Neuronal stem cell (in vitro differentiated cells): ENCODE measurements around the gene GOLT1A.

ENCODE experiments used
- DNase-seq: peaks from one replicate; pipeline ENCODE4 v3.0.0-alpha.2; 2013; ENCODE audit warnings: low spot score
- H2AFZ ChIP-seq: one replicate; pipeline ENCODE4 v1.6.1; 2013; ENCODE audit warnings: mild to moderate bottlenecking, low read length, inconsistent platforms
- H2AK5ac ChIP-seq: 2 replicates; pipeline ENCODE4 v1.6.1; 2013; ENCODE audit warnings: low read depth, mild to moderate bottlenecking, inconsistent platforms, low read length, moderate library complexity, mixed read lengths
- H2BK120ac ChIP-seq: 2 replicates; pipeline ENCODE4 v1.6.1; 2013; ENCODE audit warnings: low read depth, mild to moderate bottlenecking, inconsistent platforms, low read length, moderate library complexity, mixed read lengths
- H2BK12ac ChIP-seq: one replicate; pipeline ENCODE4 v1.6.1; 2013; ENCODE audit warnings: low read length, inconsistent platforms
- H2BK15ac ChIP-seq: 2 replicates; pipeline ENCODE4 v1.6.1; 2013; ENCODE audit warnings: mild to moderate bottlenecking, low read length, inconsistent platforms, mixed read lengths
- H2BK5ac ChIP-seq: one replicate; pipeline ENCODE4 v1.6.1; 2013; ENCODE audit warnings: inconsistent platforms, mild to moderate bottlenecking, low read length, moderate library complexity
- H3K14ac ChIP-seq: one replicate; pipeline ENCODE4 v1.6.1; 2013; ENCODE audit warnings: low read length, inconsistent platforms
- H3K18ac ChIP-seq: 2 replicates; pipeline ENCODE4 v1.6.1; 2013; ENCODE audit warnings: low read length, inconsistent platforms
- H3K23ac ChIP-seq: 2 replicates; pipeline ENCODE4 v1.6.1; 2013; ENCODE audit warnings: low read depth, mild to moderate bottlenecking, mixed read lengths, low read length, inconsistent platforms; ENCODE audit not compliant: poor library complexity
- H3K27ac ChIP-seq: replicated peaks from 3 replicates; pipeline ENCODE4 v1.5.1; 2013; ENCODE audit warnings: low read length, inconsistent platforms
- H3K27me3 ChIP-seq, 3 experiments: 2 replicates each; pipeline ENCODE4 v1.6.1; 2013; ENCODE audit warnings: low read length in 3 of 3, mild to moderate bottlenecking in 2 of 3, inconsistent platforms in 1 of 3, low read depth in 1 of 3, mixed read lengths in 1 of 3, moderate library complexity in 1 of 3; ENCODE audit not compliant: control insufficient read depth in 3 of 3, insufficient read depth in 3 of 3
- H3K36me3 ChIP-seq, 2 donors: replicated peaks in 1 of 2; 2 replicates each; pipeline ENCODE4 v1.6.1; 2013; ENCODE audit warnings: low read length in 2 of 2; ENCODE audit not compliant: control insufficient read depth in 2 of 2, insufficient read depth in 2 of 2
- H3K4ac ChIP-seq: 2 replicates; pipeline ENCODE4 v1.6.1; 2013; ENCODE audit warnings: inconsistent platforms, mild to moderate bottlenecking, low read length, moderate library complexity
- H3K4me1 ChIP-seq, 2 donors: 1 replicate in 1 of 2; 2 replicates in 1 of 2; pipeline ENCODE4 v1.6.1; 2013; ENCODE audit warnings: low read length in 2 of 2, low read depth in 1 of 2; ENCODE audit not compliant: control insufficient read depth in 2 of 2, insufficient read depth in 1 of 2
- H3K4me2 ChIP-seq: one replicate; pipeline ENCODE4 v1.6.1; 2013; ENCODE audit warnings: mild to moderate bottlenecking, low read length, inconsistent platforms; ENCODE audit not compliant: insufficient read depth, poor library complexity, severe bottlenecking
- H3K4me3 ChIP-seq, 2 donors: 2 replicates each; pipeline ENCODE4 v1.5.1; 2013; ENCODE audit warnings: low read length in 2 of 2, mild to moderate bottlenecking in 2 of 2, inconsistent platforms in 1 of 2, moderate library complexity in 1 of 2
- H3K79me1 ChIP-seq: one replicate; pipeline ENCODE4 v1.6.1; 2013; ENCODE audit warnings: low read depth, mild to moderate bottlenecking, inconsistent platforms, low read length, moderate library complexity
- H3K9ac ChIP-seq: one replicate; pipeline ENCODE4 v1.6.1; 2013; ENCODE audit warnings: mild to moderate bottlenecking, low read depth, low read length, inconsistent platforms; ENCODE audit not compliant: poor library complexity
- H3K9me3 ChIP-seq, 2 donors: replicated peaks in 1 of 2; 2 replicates each; pipeline versions ENCODE3 to v1.6.1; 2013; ENCODE audit warnings: low read length in 2 of 2, mild to moderate bottlenecking in 2 of 2, inconsistent platforms in 1 of 2, low read depth in 1 of 2, mixed read lengths in 1 of 2, moderate library complexity in 1 of 2; ENCODE audit not compliant: control insufficient read depth in 2 of 2, insufficient read depth in 1 of 2
- H4K8ac ChIP-seq: one replicate; pipeline ENCODE4 v1.6.1; 2013; ENCODE audit warnings: low read depth, mild to moderate bottlenecking, inconsistent platforms, low read length, moderate library complexity
- H4K91ac ChIP-seq: one replicate; pipeline ENCODE4 v1.6.1; 2013; ENCODE audit warnings: low read length, low read depth, mild to moderate bottlenecking, inconsistent platforms; ENCODE audit not compliant: poor library complexity
- WGBS, 2 donors: extraction: QIAGEN DNeasy Blood & Tissue Kit; methylation state at CpG; one replicate each; pipeline ENCODE4 v1.1.7; 2013; ENCODE audit warnings: missing lambda C conversion rate in 2 of 2, mixed read lengths in 1 of 2; ENCODE audit not compliant: insufficient read length in 2 of 2, insufficient replicate concordance in 1 of 2; ENCODE audit errors: extremely low coverage in 2 of 2; 5-methylcytosine and 5-hydroxymethylcytosine counted together

The GOLT1A gene

DNA sequence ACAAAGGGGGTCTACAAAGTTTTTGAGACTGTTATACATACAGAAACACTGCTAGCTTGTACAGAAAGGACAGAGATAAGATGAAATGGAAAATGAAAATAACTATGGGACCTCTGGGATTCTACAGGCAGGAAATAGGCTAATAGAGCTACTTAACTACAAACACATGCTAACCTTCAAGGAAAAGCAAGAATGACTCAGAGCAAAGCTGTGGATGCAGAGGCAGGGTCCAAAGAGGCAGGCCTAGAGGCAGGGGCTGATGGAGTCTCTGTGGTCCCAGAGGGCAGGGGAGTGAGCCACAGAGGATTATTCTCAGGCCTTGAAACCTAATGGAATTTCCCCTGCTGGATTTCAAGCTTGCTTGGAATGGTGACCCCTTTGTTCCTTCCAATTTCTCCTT lies 18.7 kb upstream of the GOLT1A start:
- Histone ChIP-seq H2BK15ac (no peak overlapping the region), H3K23ac (no peak overlapping the region), H3K14ac (no peak overlapping the region), H4K8ac (no peak overlapping the region), H2BK12ac (no peak overlapping the region), H3K4me1 (no peaks in the 10 kb centered on the region), H3K27me3 (no peaks in the 10 kb centered on the region), H2AK5ac (no peak overlapping the region), H3K9me3 (peaks cover 0 to 6% of the 10 kb centered on the region in 2 donors), H3K79me1 (no peaks in the 10 kb centered on the region), H4K91ac (no peak overlapping the region), H2BK120ac (no peak overlapping the region), H2BK5ac (no peak overlapping the region), H3K27ac (no peak overlapping the region), H3K4me3 (no peak overlapping the region), H3K36me3 (peaks cover 0 to 54% of the 10 kb centered on the region in 2 donors), H3K4me2 (no peak overlapping the region), H3K4ac (no peak overlapping the region), H3K18ac (no peak overlapping the region), H2AFZ (no peak overlapping the region), H3K9ac (no peak overlapping the region)
- no peak for DNase-seq

DNA sequence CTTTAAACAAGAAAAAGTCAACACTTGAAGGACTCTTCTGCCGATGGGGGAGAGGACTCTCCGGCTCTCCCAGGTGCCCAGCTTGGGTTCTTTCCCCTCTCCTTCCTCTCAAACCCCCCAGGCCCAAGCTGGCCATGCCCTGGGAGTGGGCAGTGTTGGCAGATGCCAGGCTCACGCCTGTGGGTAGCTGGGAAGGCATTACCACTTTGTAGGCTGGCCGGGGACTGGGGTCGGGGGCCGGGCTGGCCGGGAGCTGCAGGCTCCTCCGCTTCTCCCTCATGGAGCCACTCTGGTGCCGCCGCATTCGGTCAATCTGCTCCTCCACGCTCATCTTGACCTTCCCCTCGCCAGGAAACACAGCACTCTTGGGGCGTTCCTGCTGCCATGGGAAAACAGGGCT lies 16.4 kb upstream of the GOLT1A start:
- H3K79me1 ChIP-seq, result no peaks in the 10 kb centered on the region
- no peak overlapping the region for H2BK5ac ChIP-seq
- no peaks in the 10 kb centered on the region for H3K9me3 ChIP-seq
- no peak overlapping the region for H3K9ac ChIP-seq
- H2BK12ac ChIP-seq, result no peak overlapping the region
- H3K4me1 ChIP-seq, result no peaks in the 10 kb centered on the region
- no peak overlapping the region for H2AK5ac ChIP-seq
- H4K91ac ChIP-seq, result no peak overlapping the region
- no peak overlapping the region for H3K14ac ChIP-seq
- H3K18ac ChIP-seq, result no peak overlapping the region
- no peak overlapping the region for H3K4me2 ChIP-seq
- peaks cover 0 to 45% of the 10 kb centered on the region in 2 donors for H3K36me3 ChIP-seq
- H3K27me3 ChIP-seq, result no peaks in the 10 kb centered on the region
- no peak overlapping the region for H2AFZ ChIP-seq
- no peak overlapping the region for H3K4me3 ChIP-seq
- H4K8ac ChIP-seq, result no peak overlapping the region
- H3K23ac ChIP-seq, result peak overlapping the region; percentile 6
- no peak overlapping the region for H2BK15ac ChIP-seq
- H3K27ac ChIP-seq, result no peak overlapping the region
- WGBS, 2 donors, result no CpG with 5 or more reads among the region's 14 CpGs
- no peak for DNase-seq
- no peak overlapping the region for H3K4ac ChIP-seq
- no peak overlapping the region for H2BK120ac ChIP-seq

DNA sequence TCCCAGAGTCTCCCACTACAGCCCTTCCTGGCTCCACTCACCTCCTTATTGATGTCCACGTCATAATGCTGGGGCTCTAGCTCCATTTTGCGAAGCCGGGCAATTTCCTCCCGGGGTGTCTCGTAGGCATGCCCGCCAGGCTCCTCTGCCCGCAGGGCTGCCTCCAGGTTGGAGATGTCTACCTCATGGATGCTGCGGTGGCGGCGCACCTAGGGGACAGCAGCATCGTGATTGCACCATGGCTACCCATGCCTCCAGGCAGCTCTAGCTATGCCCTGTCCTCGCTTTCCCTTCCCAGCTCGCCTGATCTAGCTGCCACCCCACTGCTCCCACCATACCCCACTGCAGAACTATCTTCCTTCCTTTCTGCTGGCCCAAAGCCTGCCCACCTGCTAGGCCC lies 15.1 kb upstream of the GOLT1A start:
- H3K4ac ChIP-seq, result no peak overlapping the region
- H3K4me1 ChIP-seq, result no peaks in the 10 kb centered on the region
- H3K27ac ChIP-seq, result no peak overlapping the region
- H2AFZ ChIP-seq, result no peak overlapping the region
- H3K27me3 ChIP-seq, result no peaks in the 10 kb centered on the region
- H3K14ac ChIP-seq, result no peak overlapping the region
- no peak overlapping the region for H3K23ac ChIP-seq
- H4K91ac ChIP-seq, result no peak overlapping the region
- no CpG with 5 or more reads among the region's 13 CpGs for WGBS, 2 donors
- no peak for DNase-seq
- no peak overlapping the region for H4K8ac ChIP-seq
- H3K4me2 ChIP-seq, result no peak overlapping the region
- H3K4me3 ChIP-seq, result peak overlapping the region in 1 of 2 donors; percentile 24
- H3K79me1 ChIP-seq, result no peaks in the 10 kb centered on the region
- H2BK15ac ChIP-seq, result no peak overlapping the region
- no peak overlapping the region for H3K18ac ChIP-seq
- no peak overlapping the region for H2BK120ac ChIP-seq
- H2BK5ac ChIP-seq, result no peak overlapping the region
- H2BK12ac ChIP-seq, result no peak overlapping the region
- H2AK5ac ChIP-seq, result no peak overlapping the region
- H3K9me3 ChIP-seq, result no peaks in the 10 kb centered on the region
- H3K9ac ChIP-seq, result no peak overlapping the region
- H3K36me3 ChIP-seq, result peaks cover 0 to 37% of the 10 kb centered on the region in 2 donors

DNA sequence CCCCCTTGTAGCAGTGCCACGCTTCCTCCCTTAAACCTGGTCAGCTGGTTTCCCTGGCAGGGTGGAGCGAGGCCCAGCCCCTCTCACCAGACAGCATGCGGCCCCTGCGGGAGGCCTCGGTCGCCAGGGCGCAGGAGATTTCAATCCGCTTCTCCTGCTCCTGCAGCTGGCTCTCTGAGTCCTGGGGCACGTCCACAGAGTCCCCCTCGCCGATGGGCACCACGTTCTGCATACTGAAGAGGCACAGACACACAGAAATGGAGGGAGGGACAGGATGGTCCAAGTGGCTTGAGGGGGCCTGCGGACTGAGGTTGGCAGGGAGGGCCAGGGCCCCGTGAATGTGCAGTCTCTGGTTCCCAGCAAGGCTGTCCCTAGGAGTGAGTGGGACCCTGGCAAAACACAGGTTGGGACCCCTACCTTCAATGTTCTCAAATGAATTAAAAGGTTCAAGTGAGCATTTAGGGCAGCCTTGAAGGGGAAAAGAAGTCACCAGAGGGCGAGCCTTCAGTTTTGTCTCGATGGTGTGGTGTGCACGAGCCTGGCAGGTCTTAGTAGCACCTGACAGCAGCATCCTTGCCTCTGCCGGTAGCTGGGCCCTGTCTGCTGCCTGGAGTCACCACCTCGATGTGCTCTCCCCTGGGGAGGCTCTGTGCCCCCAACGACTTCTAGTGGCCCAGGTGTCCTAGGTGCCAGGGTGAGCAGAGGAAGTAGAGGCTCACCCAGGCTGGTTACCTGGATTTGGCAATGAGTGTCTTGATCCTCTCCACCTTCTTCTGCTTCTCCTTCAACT lies 14.4 kb upstream of the GOLT1A start:
- H3K79me1 ChIP-seq, result no peaks in the 10 kb centered on the region

More for the DNA sequence above, 14.4 kb upstream of the GOLT1A start:
- no peaks in the 10 kb centered on the region for H3K9me3 ChIP-seq
- no peaks in the 10 kb centered on the region for H3K4me1 ChIP-seq
- no peak overlapping the region for H2BK15ac ChIP-seq
- DNase-seq, result no peak
- H3K36me3 ChIP-seq, result peaks cover 0 to 36% of the 10 kb centered on the region in 2 donors
- no peak overlapping the region for H3K4me2 ChIP-seq
- no peak overlapping the region for H2BK12ac ChIP-seq
- no peak overlapping the region for H3K4ac ChIP-seq
- no peak overlapping the region for H3K9ac ChIP-seq
- no peaks in the 10 kb centered on the region for H3K27me3 ChIP-seq
- no peak overlapping the region for H3K27ac ChIP-seq
- H3K18ac ChIP-seq, result no peak overlapping the region
- H4K91ac ChIP-seq, result peak overlapping the region; percentile 15
- peak overlapping the region; percentile 42 for H2AK5ac ChIP-seq
- peak overlapping the region in 1 of 2 donors; percentile 54 for H3K4me3 ChIP-seq
- peak overlapping the region; percentile 89 for H3K23ac ChIP-seq
- H2BK120ac ChIP-seq, result no peak overlapping the region
- no CpG with 5 or more reads among the region's 20 CpGs for WGBS, 2 donors
- no peak overlapping the region for H4K8ac ChIP-seq
- H2AFZ ChIP-seq, result no peak overlapping the region
- no peak overlapping the region for H2BK5ac ChIP-seq
- no peak overlapping the region for H3K14ac ChIP-seq
